CD4-positive, alpha-beta T cell treated with Interferon alpha-2 for 1 hour (primary cell): ENCODE results near the gene TENT5A.
"Not testable (repeated sequence)": the region's sequence is repeated elsewhere in the genome, so short reads cannot be mapped to it uniquely, and the experiment has no call there.

Experiments
- DNase-seq, 2 donors: peaks; one replicate each; pipeline ENCODE4 v3.0.0-alpha.2; 2020 to 2022

The TENT5A gene

DNA sequence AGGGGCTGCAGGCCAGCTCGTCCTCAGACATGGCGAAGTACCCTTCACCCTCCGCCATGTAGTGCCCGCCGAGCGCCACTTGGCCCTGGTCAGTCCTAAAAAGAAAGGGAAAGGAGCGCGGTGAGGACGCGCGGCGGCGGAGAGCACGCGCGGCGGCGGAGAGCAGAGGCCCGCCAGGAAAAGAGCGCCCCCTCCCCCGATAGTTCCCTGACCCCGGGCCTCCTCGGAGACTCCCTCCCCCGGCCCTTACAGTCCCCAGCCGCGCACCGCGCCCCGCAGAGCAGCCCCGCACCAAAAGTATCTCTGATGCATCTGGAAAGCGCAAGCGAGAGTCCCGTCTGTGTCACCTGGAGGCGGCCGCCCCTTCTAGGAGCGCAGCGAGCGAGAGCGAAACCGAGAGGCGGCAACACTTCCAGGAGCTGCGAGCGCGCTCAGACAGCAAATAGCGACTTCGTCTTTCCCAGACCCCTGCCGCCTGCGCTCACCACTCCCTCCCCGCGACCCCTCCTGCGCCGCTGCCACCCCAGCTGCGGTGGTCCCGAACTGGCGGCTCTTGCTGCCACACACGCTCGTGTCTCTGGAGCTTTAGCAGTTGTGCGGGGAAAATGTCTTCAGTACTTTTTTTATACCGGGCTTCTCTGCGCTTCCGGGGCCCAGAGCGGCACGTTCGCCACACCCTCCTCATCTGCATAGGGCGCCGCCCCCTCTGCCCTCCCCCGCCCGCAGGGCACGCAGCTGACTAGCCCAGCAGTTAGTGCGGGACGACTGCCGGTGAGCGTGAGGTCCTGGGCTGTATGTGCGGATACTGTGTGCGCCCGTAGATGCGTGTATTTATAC is at the start of gene TENT5A:
Gene TENT5A, minus strand, starts transcription at position 598 of the 837 bp plus-strand sequence. Its CDS starts 540 bp downstream, at position 58.
- peak; percentile 90 to 92 for DNase-seq

GRCh38 chr6:81801489-81801888 is 49.0 kb upstream of the TENT5A start:
- DNase-seq = no peak

DNA sequence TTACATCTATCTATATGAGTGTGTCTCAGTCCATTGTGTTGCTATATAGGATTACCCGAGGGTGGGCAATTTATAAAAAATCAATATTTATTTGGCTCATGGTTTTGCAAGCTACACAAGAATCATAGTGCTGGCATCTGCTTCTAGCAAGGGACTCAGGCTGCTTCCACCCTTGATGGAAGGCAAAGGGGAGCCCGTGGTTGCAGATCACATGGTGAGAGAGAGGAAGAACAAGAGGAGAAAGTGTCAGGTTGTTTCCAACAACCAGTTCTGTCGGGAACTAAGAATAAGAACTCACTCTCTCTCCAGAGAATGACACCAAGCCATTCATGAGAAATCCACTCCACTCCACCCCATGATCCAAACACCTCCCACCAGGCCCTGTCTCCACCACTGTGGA is 48.2 kb upstream of the TENT5A start:
- DNase-seq = no peak

DNA sequence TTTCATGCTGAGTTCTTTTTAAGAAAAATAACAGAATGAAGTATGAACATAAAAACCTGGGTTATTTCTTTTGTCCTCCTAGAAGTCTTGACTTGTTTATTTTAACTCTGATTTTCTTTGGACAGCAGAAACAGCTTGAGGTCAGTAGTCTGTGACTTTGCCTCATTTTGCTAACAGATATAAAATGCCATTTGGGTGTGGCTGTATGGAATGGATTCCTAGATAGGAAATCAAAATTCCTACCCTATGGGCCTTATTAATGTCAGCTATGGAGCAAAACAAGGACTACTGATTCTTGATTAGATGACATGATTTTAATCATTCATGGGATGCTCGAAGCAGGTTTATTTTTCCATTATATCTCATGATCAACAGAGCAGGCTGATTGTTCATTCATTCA is 46.8 kb upstream of the TENT5A start:
- DNase-seq = no peak

- DNase-seq = no peak
Measured at GRCh38 chr6:81797591-81797990, 45.1 kb upstream of the TENT5A start.

- DNase-seq = no peak
Measured at GRCh38 chr6:81795890-81796289, 43.4 kb upstream of the TENT5A start.

- no peak for DNase-seq
Measured at GRCh38 chr6:81793821-81794475, 41.5 kb upstream of the TENT5A start.

DNA sequence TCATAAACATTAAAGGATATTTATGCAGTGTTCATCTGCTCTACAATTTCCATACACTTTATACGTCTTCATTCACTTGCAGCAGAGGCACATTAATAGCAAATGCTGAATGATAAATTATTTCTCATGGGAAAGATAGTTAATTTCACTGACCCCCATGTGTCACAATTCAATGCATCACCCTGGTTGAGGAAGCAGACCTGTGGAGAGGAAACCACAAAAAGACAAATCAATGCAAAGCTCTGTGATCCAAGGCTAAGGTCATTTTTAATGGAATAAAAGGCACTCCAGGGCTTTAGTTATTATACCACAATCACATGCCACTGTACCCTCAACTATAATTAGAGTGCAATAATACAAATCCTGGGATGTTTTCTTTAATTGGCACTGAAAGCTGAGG is 40.3 kb upstream of the TENT5A start:
- no peak for DNase-seq

DNA sequence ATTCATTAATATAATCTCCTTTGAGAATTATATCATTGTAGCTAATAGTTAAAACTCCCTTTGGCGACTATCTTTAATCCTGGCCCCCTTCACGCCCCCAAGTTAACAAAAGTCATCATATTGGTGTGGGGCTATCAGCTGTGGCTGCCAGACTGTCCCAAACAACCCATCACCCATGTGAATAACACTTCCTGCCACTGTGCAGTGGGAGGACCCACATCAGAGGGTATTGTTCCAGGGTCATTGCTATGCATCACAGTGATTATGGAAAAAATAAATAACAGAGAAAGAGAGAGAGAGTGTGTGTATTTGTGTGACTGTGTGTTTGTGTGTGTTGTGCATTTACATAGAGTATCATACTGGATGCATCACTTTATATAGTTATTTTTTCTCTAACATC is 39.3 kb upstream of the TENT5A start:
- no peak for DNase-seq

DNA sequence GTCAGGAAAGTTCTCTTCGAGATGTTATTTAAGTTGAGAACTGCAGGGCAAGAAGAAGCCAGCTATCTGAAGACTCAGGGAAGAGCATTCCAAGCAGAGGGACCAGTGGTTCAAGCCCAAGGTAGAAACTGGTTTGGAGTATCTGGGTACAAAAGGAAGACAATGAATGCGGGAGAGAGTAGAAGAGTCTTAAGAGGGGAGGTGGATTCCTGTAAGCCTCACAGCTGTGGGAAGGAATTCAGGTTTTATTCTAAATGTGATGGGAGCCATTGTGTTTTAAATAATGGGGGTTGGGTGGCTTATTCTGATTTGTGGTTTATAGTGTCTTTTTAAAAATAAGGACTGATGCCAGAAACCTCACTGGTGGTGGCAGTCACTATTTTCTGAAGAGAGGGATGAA is 37.6 kb upstream of the TENT5A start:
- no peak for DNase-seq

GRCh38 chr6:81789291-81789690 is 36.8 kb upstream of the TENT5A start:
- no peak for DNase-seq

DNA sequence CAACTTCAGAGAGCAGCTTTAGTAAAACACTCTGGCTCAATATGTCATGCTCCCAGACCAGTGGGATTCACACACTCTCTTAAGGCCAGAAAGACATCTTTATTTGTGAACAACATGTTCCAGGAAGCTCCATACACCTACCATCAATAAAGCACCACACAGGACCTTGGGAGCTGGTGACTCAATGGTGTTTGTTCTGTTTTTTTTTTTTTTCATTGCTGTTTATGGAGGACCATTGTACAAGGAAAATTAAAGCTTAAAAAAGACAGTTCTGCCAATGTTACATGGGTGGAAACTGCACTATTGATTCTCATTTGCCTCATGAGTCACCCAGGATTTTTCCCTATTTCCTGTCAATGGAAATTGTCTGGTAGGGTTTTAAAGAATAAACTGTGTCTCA is 36.3 kb upstream of the TENT5A start:
- no peak for DNase-seq

DNA sequence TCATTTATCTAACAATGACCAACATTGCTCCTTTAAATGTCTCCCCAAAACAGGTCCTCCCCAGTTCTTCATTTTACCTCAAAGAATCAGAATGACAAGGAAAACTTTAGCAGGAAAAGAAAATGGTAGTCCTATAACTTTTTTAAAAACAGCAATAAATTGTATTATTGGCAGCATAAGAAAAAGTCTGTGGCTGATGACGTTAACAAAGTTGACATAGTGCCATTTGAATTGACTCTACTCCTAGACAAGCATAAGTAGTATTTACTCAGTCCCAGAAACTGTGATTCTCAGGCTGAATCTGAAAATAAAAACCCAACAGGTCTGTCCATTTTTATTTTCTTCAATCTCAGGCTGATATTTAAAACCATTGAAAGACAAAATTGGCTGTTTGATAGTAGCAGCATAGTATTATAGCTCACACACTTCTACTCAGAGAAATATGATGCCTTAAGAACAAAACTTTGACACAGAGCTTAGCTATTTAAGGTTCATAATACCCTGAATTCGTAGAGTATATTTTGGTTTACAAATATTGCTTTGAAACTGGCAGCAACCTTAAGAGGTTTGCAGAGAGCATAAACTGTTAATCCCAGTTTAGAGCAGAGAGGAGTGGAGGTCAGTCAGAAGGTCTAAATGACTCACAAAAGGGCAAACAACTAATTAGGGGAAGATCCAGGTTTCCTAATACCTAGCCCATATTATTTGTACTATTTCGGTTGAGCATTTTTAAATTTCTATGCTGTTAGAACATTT is 35.0 kb upstream of the TENT5A start:
- no peak for DNase-seq

- no peak for DNase-seq
Measured at GRCh38 chr6:81786150-81786549, 33.7 kb upstream of the TENT5A start.

DNA sequence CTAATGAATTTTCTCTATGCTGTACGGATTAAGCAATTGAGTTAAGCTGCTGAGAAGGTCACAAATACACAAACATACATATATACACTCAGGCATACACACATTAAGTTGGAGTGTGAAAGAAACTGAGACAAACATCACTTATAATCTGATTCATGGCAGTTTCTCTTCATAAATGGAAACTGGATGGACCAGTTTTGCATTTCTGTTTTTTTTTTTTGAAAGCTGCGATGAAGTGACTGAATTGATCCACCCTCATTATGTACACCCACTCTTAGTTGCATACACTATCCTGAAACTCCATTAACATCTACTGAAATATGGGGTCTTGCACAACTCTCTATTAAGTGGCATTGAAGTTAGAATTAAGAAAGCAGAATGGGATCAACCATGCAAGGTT is 32.9 kb upstream of the TENT5A start:
- DNase-seq = no peak

- no peak for DNase-seq
Measured at GRCh38 chr6:81783893-81784292, 31.4 kb upstream of the TENT5A start.

GRCh38 chr6:81781624-81782023 is 29.1 kb upstream of the TENT5A start:
- DNase-seq = no peak

DNA sequence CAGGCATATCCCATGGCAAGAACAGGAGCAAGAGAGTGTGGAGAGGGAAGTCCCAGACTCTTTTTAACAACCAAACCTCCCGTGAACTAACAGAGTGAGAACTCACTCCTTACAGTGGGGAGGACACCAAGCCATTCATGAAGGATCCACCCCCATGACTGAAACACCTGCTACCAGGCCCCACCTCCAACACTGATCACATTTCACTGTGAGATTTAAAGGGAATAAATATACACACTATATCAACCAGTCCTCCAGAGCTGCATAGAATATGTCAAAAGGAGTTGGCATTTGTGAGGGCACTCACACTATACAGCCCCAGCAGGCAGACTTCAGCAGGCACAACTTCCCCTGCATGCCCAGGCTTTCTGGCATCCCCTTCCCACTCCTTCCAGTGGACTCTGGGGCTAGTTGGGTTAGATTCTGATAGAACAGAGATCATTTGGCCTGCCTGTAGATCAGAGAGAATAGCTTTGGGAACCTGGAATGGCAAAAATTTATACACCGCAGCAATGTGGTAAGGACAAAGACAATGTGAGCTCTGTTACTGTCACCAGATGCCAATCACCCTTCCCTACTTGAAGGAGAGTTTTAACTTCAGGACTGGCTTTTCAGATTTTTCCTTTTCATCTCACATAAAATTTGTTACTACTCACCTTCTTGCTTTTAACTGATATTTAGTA is 25.2 kb upstream of the TENT5A start:
- no peak for DNase-seq

GRCh38 chr6:81776219-81776618 is 23.7 kb upstream of the TENT5A start:
- DNase-seq = not testable (repeated sequence)

DNA sequence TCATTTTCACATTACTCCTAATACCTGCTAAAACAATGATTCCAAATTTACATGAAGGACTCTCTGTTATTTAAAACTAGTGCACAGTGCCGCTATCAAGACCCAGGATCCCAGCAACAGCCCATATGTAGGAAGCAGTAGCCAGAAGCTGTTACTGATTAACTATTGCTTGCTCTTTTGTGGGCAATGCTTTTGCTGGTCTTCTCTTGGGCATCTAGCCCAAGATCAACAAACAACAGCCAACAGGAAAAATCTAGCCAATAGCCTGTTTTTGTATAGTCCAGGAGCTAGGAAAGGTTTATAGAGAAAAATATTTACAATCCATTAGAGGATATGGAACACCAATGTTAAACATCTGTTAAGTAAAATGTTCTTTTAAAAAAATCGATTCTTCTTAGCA is 22.1 kb upstream of the TENT5A start:
- DNase-seq = no peak

GRCh38 chr6:81773887-81774286 is 21.4 kb upstream of the TENT5A start:
- no peak for DNase-seq

- DNase-seq = no peak
Measured at GRCh38 chr6:81772741-81773140, 20.3 kb upstream of the TENT5A start.

- no peak for DNase-seq
Measured at GRCh38 chr6:81771097-81771496, 18.6 kb upstream of the TENT5A start.
